ENCODE results near the gene ZBTB21.

DNA sequence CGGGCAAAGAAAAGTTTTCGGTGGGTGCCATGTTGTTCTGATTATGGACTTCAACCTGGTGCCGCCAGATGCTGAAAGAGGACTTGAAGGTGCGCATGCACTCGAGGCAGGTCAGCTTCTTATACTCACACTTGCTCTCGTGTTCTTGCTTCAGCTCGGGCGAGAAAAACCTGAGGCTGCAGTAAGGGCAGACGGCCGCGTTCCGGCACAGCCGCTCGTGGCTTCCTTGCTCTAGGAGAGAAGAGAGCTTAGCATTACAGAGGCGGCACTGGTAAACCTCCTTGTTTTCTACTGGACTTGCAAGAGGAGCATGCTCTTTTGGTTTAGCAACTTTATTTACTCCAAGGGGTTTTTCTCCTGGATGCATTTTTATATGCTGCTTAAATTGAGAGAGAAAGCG, 18.5 kb downstream of the ZBTB21 start:
- TF ChIP-seq STAT1 (IDR thresholded peaks at IDR 0.05; ENCODE audit: unreplicated experiment) (no peak), EZH2 (IDR thresholded peaks at IDR 0.05; ENCODE audit: low read depth, unreplicated experiment) (no peak), POLR2AphosphoS5 (IDR thresholded peaks at IDR 0.05; ENCODE audit: low read depth) (no peak), NANOG (IDR thresholded peaks at IDR 0.05; ENCODE audit: borderline replicate concordance) (no peak), JUNB (IDR thresholded peaks at IDR 0.05; ENCODE audit: unreplicated experiment) (no peak), CREB1 (CRISPR knock-in tag; IDR thresholded peaks at IDR 0.05; ENCODE audit: low read depth) (no peak)
- TF ChIP-seq, protein P1, sequence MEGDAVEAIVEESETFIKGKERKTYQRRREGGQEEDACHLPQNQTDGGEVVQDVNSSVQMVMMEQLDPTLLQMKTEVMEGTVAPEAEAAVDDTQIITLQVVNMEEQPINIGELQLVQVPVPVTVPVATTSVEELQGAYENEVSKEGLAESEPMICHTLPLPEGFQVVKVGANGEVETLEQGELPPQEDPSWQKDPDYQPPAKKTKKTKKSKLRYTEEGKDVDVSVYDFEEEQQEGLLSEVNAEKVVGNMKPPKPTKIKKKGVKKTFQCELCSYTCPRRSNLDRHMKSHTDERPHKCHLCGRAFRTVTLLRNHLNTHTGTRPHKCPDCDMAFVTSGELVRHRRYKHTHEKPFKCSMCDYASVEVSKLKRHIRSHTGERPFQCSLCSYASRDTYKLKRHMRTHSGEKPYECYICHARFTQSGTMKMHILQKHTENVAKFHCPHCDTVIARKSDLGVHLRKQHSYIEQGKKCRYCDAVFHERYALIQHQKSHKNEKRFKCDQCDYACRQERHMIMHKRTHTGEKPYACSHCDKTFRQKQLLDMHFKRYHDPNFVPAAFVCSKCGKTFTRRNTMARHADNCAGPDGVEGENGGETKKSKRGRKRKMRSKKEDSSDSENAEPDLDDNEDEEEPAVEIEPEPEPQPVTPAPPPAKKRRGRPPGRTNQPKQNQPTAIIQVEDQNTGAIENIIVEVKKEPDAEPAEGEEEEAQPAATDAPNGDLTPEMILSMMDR (conservative IDR thresholded peaks at IDR 0.05; ENCODE audit: low read depth in 2 of 2) = no peak
- TF ChIP-seq, protein P2, sequence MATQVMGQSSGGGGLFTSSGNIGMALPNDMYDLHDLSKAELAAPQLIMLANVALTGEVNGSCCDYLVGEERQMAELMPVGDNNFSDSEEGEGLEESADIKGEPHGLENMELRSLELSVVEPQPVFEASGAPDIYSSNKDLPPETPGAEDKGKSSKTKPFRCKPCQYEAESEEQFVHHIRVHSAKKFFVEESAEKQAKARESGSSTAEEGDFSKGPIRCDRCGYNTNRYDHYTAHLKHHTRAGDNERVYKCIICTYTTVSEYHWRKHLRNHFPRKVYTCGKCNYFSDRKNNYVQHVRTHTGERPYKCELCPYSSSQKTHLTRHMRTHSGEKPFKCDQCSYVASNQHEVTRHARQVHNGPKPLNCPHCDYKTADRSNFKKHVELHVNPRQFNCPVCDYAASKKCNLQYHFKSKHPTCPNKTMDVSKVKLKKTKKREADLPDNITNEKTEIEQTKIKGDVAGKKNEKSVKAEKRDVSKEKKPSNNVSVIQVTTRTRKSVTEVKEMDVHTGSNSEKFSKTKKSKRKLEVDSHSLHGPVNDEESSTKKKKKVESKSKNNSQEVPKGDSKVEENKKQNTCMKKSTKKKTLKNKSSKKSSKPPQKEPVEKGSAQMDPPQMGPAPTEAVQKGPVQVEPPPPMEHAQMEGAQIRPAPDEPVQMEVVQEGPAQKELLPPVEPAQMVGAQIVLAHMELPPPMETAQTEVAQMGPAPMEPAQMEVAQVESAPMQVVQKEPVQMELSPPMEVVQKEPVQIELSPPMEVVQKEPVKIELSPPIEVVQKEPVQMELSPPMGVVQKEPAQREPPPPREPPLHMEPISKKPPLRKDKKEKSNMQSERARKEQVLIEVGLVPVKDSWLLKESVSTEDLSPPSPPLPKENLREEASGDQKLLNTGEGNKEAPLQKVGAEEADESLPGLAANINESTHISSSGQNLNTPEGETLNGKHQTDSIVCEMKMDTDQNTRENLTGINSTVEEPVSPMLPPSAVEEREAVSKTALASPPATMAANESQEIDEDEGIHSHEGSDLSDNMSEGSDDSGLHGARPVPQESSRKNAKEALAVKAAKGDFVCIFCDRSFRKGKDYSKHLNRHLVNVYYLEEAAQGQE (IDR thresholded peaks at IDR 0.05; ENCODE audit: unreplicated experiment) = no peak
